Parathyroid adenoma (tissue), 2 donors: Measurements from ENCODE around the gene SRGAP3.

Experiments used
- H2AFZ ChIP-seq: fragments of 300-600 bp; sonication (generic); one replicate; pipeline ENCODE4 v1.7.0; 2017; ENCODE audit warnings: antibody characterized with exemption, mild to moderate bottlenecking
- H3K27ac ChIP-seq: fragments of 300-600 bp; sonication (generic); one replicate; pipeline ENCODE4 v1.7.0; 2017
- H3K27me3 ChIP-seq: fragments of 300-600 bp; sonication (generic); one replicate; pipeline ENCODE4 v1.7.0; 2017; ENCODE audit warnings: low read length; ENCODE audit not compliant: control insufficient read depth, insufficient read depth
- H3K36me3 ChIP-seq: fragments of 300-600 bp; sonication (generic); one replicate; pipeline ENCODE4 v1.7.0; 2017; ENCODE audit warnings: low read length; ENCODE audit not compliant: control insufficient read depth, insufficient read depth
- H3K4me1 ChIP-seq: fragments of 300-600 bp; sonication (generic); one replicate; pipeline ENCODE4 v1.7.0; 2017; ENCODE audit warnings: control low read depth
- H3K4me2 ChIP-seq: fragments of 300-600 bp; sonication (generic); one replicate; pipeline ENCODE4 v1.7.0; 2017; ENCODE audit warnings: low read length
- H3K4me3 ChIP-seq: fragments of 300-600 bp; sonication (generic); one replicate; pipeline ENCODE4 v1.7.0; 2017; ENCODE audit warnings: low read depth, low read length
- H3K79me2 ChIP-seq: fragments of 300-600 bp; sonication (generic); one replicate; pipeline ENCODE4 v1.7.0; 2017; ENCODE audit warnings: control low read depth
- H3K9ac ChIP-seq: fragments of 300-600 bp; sonication (generic); one replicate; pipeline ENCODE4 v1.7.0; 2017; ENCODE audit warnings: mild to moderate bottlenecking
- H3K9me3 ChIP-seq: fragments of 300-600 bp; sonication (generic); one replicate; pipeline ENCODE4 v1.7.0; 2017; ENCODE audit warnings: low read length; ENCODE audit not compliant: control insufficient read depth
- TF ChIP-seq, protein P1 (sequence below): fragments of 300-600 bp; sonication (generic); IDR thresholded peaks from one replicate; pipeline ENCODE4 v1.7.0; 2017; ENCODE audit warnings: antibody characterized with exemption, mild to moderate bottlenecking
- donor health status: primary hyperparathyroidism.

Gene SRGAP3

DNA sequence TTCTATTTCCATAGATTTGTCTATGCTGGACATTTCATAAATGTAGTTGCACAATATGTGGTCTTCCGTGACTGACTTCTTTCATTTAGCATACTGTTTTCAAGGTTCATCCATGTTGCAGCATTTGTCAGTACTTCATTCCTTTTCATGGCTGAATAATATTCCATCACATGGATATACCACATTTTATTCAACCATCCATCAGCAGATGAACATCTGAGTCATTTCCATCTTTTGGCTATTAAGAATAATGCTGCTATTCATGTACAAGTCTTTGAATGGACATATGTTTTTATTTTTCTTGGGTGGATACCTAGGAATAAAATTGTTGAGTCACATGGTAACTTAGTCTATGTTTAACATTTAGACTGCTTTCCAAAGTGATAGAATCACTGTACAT lies 186.9 kb downstream of the SRGAP3 start:
- no peak overlapping the region for H3K9ac ChIP-seq
- no peaks in the 10 kb centered on the region for H3K4me1 ChIP-seq
- H3K36me3 ChIP-seq, result no peaks in the 10 kb centered on the region
- no peaks in the 10 kb centered on the region for H3K9me3 ChIP-seq
- H3K27me3 ChIP-seq, result no peaks in the 10 kb centered on the region
- H3K79me2 ChIP-seq, result no peaks in the 10 kb centered on the region
- TF ChIP-seq, protein P1, sequence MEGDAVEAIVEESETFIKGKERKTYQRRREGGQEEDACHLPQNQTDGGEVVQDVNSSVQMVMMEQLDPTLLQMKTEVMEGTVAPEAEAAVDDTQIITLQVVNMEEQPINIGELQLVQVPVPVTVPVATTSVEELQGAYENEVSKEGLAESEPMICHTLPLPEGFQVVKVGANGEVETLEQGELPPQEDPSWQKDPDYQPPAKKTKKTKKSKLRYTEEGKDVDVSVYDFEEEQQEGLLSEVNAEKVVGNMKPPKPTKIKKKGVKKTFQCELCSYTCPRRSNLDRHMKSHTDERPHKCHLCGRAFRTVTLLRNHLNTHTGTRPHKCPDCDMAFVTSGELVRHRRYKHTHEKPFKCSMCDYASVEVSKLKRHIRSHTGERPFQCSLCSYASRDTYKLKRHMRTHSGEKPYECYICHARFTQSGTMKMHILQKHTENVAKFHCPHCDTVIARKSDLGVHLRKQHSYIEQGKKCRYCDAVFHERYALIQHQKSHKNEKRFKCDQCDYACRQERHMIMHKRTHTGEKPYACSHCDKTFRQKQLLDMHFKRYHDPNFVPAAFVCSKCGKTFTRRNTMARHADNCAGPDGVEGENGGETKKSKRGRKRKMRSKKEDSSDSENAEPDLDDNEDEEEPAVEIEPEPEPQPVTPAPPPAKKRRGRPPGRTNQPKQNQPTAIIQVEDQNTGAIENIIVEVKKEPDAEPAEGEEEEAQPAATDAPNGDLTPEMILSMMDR, result no peak
- no peak overlapping the region for H3K4me3 ChIP-seq
- no peak overlapping the region for H2AFZ ChIP-seq
- no peak overlapping the region for H3K27ac ChIP-seq
- H3K4me2 ChIP-seq, result no peak overlapping the region

DNA sequence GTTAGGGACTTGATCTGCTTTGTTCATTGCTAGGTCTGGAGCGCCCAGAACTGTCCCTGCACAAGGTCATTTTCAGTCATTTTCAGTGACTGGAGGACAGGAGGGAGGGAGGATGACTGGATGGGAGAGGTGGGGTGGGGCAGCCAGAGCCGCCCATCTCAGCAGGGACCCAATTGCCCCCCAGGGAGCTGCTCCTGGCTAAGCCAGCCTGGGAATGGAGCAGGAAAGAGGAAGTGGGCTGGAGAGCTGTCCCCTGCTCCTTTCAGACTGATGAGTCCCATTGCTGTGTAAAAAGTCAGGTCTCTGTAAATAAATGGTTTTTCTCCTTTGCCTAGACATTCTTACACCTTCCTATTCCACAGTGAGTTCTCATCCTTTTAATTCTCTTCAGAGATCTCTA lies 187.8 kb downstream of the SRGAP3 start:
- Histone ChIP-seq H3K9me3 (no peaks in the 10 kb centered on the region), H3K4me1 (no peaks in the 10 kb centered on the region), H3K9ac (no peak overlapping the region), H3K36me3 (no peaks in the 10 kb centered on the region), H2AFZ (no peak overlapping the region), H3K27me3 (no peaks in the 10 kb centered on the region), H3K4me3 (no peak overlapping the region), H3K4me2 (no peak overlapping the region), H3K79me2 (no peaks in the 10 kb centered on the region), H3K27ac (no peak overlapping the region)
- TF ChIP-seq, protein P1, result no peak

DNA sequence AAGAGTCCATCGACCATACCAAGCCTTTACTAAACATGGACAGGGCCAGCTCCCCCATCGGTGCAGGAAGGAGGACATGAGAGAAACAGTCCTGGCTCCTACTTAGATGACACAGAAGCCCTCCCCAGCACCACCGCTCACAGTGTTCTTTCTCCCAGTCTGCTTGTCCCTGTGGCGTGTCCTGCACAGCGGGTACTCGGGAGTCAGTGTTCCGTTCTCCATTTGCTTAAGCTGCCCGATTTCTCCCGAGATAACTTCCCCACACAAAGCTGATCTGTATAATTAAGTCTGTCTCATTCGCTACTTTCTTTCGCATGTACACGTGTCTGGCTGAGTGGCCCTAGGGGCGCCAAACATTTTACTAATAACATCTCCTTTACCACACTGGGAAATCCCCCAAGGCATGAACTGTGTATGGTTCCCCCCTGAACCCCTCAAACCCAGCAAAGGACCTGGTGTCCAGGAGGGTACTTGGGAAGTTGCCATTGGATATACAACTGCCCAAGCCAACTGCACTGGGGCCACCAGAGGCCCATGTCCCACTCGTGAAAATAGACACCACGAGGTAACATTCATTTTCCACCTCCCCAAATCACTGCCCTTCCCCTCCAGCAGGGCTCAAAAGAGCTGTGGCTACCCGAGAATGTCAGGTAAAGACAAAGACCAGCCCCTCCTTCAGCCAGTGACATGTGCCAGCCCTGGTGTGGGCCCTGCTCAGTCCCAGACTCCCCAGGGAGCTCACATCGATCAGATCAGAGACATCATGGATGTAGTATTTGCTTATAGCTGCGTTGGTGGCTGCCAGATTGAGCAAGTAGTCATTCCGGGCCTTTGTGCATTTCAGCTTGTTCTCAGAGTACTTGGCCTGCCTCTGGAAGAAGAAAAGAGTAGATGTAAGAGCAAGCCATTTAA lies 189.7 kb downstream of the SRGAP3 start:
- H3K4me3 ChIP-seq, result no peak overlapping the region
- H3K9me3 ChIP-seq, result no peaks in the 10 kb centered on the region
- H3K4me1 ChIP-seq, result no peaks in the 10 kb centered on the region
- no peaks in the 10 kb centered on the region for H3K27me3 ChIP-seq
- no peak overlapping the region for H3K4me2 ChIP-seq
- H3K9ac ChIP-seq, result no peak overlapping the region
- no peak overlapping the region for H3K27ac ChIP-seq
- TF ChIP-seq, protein P1, result no peak
- no peaks in the 10 kb centered on the region for H3K79me2 ChIP-seq
- no peak overlapping the region for H2AFZ ChIP-seq
- H3K36me3 ChIP-seq, result no peaks in the 10 kb centered on the region

DNA sequence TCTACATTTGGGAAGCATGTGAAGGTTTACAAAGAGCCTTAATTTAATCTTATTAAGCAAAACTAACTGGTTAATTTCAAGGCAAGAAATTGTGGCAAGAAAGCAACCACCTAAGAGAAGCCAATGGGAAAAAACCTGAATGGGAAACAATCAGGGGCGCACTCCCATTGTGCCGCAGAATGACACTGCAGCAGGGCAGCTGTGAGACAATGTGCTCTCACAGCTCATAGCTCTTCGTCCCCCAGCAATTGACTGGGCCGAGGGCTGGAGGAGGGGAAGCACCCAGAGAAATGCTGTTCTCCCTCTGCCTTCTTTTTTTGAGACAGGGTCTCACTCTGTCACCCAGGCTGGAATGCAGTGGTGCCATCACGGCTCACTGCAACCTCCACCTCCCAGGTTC lies 192.9 kb downstream of the SRGAP3 start:
- Histone ChIP-seq H3K27me3 (no peaks in the 10 kb centered on the region), H3K79me2 (no peaks in the 10 kb centered on the region), H3K4me2 (no peak overlapping the region), H3K27ac (no peak overlapping the region), H3K9ac (no peak overlapping the region), H2AFZ (no peak overlapping the region), H3K4me3 (no peak overlapping the region), H3K9me3 (no peaks in the 10 kb centered on the region), H3K4me1 (no peaks in the 10 kb centered on the region), H3K36me3 (no peaks in the 10 kb centered on the region)
- TF ChIP-seq, protein P1, result no peak
